ENCODE measurements around the gene PTBP1. TPM values are rescaled to one million over a fixed set of nuclear protein-coding genes. Genes with fewer than 3 reads are reported as not detected.

PTBP1 gene
- total and polyA plus RNA-seq, 9 of the 15 experiments (the other 6 are each of a cell fraction or from before 2014, with no cell fraction given): 14.0 to 759 (median 234) TPM

GRCh38 chr19:769616-770015 is 27.6 kb upstream of the PTBP1 start:
- DNase-seq (ENCODE audit: extremely low read depth in 1 of 4, low spot score in 3 of 4): no peak
- peaks cover 0 to 42% of the 10 kb centered on the region in 2 experiments; a peak in 3 of 5 replicates for H3K4me1 ChIP-seq (replicated peaks in 1 of 2; ENCODE audit: control insufficient read depth in 2 of 2, insufficient read depth in 2 of 2, low read length in 2 of 2)
- WGBS (ENCODE audit: insufficient coverage, low coverage, missing lambda C conversion rate): 62% methylated on average over 6 of the region's 6 CpGs
- no peak for ATAC-seq
- no peaks in the 10 kb centered on the region for H3K9me1 ChIP-seq (ENCODE audit: control insufficient read depth, insufficient read depth, low read length)
- POLR2A ChIA-PET: interaction anchor here (0.6 to 0.9 kb wide), 3 partner anchors 9 to 46 kb away, joined by 3 to 5 read pairs (median 3); no protein-coding TSS in a partner anchor
- no peaks in the 10 kb centered on the region for H3K36me3 ChIP-seq (ENCODE audit: control insufficient read depth, insufficient read depth, low read length)
- intact Hi-C loops (cut with micrococcal nuclease): loop anchor here (1.0 to 5.0 kb wide), 4 partner anchors 93 to 213 kb away; partner anchors contain the start of genes KISS1R and WDR18
- H3K27me3 ChIP-seq (ENCODE audit: control insufficient read depth in 2 of 2, insufficient read depth in 2 of 2, low read length in 2 of 2): no peaks in the 10 kb centered on the region
- CTCF ChIA-PET (ENCODE audit: low intra/inter-chr PET ratio): interaction anchor here (0.8 to 3.5 kb wide), 6 partner anchors 60 to 468 kb away, joined by 3 to 74 read pairs (median 4); partner anchors contain the start of genes CBARP and KISS1R
- H3K4me3 ChIP-seq: no peak overlapping the region
- H3K9me3 ChIP-seq (replicated peaks; ENCODE audit: control insufficient read depth, insufficient read depth, low read depth, low read length): no peaks in the 10 kb centered on the region
- FAIRE-seq: no peak
- no peak overlapping the region for H3K4me2 ChIP-seq (ENCODE audit: insufficient read depth, low read length)
- no peaks in the 10 kb centered on the region for H3K79me2 ChIP-seq (ENCODE audit: control insufficient read depth, insufficient read depth, low read length)
- H2AFZ ChIP-seq (ENCODE audit: low read depth, low read length): no peak overlapping the region; the same call in 1 of the 2 replicates
- H3K27ac ChIP-seq (ENCODE audit: extremely low read depth, low read depth, low read length): no peak overlapping the region
- BruUV-seq (replicated peaks): no TSS peak
- H4K20me1 ChIP-seq (replicated peaks; ENCODE audit: control insufficient read depth, insufficient read depth, low read length): no peaks in the 10 kb centered on the region
- in situ Hi-C loops (cut with MboI): loop anchor here (5.0 to 25.0 kb wide), 3 partner anchors 88 to 468 kb away; partner anchors contain the start of genes ATP5F1D, CBARP, CFD and MIDN
- peak overlapping the region in 1 of 2 experiments; percentile 79; a peak in 1 of 4 replicates for H3K9ac ChIP-seq (ENCODE audit: insufficient read depth in 1 of 2, low read depth in 2 of 2, low read length in 2 of 2)
- TF ChIP-seq POLR2AphosphoS5 (IDR thresholded peaks at IDR 0.05; ENCODE audit: control insufficient read depth, insufficient read depth, low read depth, low read length) (no peak), ZNF280A (IDR thresholded peaks at IDR 0.05; ENCODE audit: low read depth, partially characterized antibody) (no peak), PURB (CRISPR knock-in tag; IDR thresholded peaks at IDR 0.05; ENCODE audit: low read depth) (no peak), NFE2L1 (tag; IDR thresholded peaks at IDR 0.05; ENCODE audit: borderline replicate concordance, low read depth) (no peak), HCFC1 (IDR thresholded peaks at IDR 0.05; ENCODE audit: low read depth, low read length) (no peak), XRCC3 (IDR thresholded peaks at IDR 0.05) (no peak), NKRF (IDR thresholded peaks at IDR 0.05; ENCODE audit: borderline replicate concordance) (no peak), GATAD2A (IDR thresholded peaks at IDR 0.05) (no peak), E2F4 (CRISPR knock-in tag; IDR thresholded peaks at IDR 0.05; ENCODE audit: low read depth) (no peak), ZNF561 (CRISPR knock-in tag; conservative IDR thresholded peaks at IDR 0.05) (no peak), NR0B1 (IDR thresholded peaks at IDR 0.05; ENCODE audit: partially characterized antibody) (no peak), CBFB (CRISPR knock-in tag; IDR thresholded peaks at IDR 0.05) (0 out of 2 replicates have a peak, but pooled peaks have one; percentile 44), ZNF79 (CRISPR knock-in tag; IDR thresholded peaks at IDR 0.05; ENCODE audit: low read depth) (no peak), HES1 (IDR thresholded peaks at IDR 0.05; ENCODE audit: low read depth) (no peak)

Measured in K562 (cell line).